Bronchial epithelial cell (primary cell): Measurements from ENCODE around the gene SLC6A8. TPM values are rescaled to one million over a fixed set of nuclear protein-coding genes. Genes with fewer than 3 reads are reported as not detected.
A peak's percentile ranks its signal among the peaks of the same experiment; 100 is the strongest.

Experiments
- DNase-seq: peaks from one replicate; pipeline ENCODE4 v3.0.0-alpha.2; 2010; ENCODE audit warnings: low read depth
- FAIRE-seq: peaks from 2 replicates; lab custom pipeline; 2011; peaks lifted over from hg19 to GRCh38; lab: Jason Lieb, UNC
- H3K27me3 ChIP-seq: 2 replicates; pipeline ENCODE4 v1.5.1; 2011; ENCODE audit warnings: low read length; ENCODE audit not compliant: control insufficient read depth, insufficient read depth
- H3K36me3 ChIP-seq: 2 replicates; pipeline ENCODE4 v1.5.1; 2011; ENCODE audit warnings: low read length; ENCODE audit not compliant: control insufficient read depth, insufficient read depth
- H3K4me3 ChIP-seq: 2 replicates; pipeline ENCODE4 v1.5.1; 2011; ENCODE audit warnings: mild to moderate bottlenecking, low read depth, low read length, control low read depth
- total RNA-seq: library from RNA; depleted of rRNA; stranded (reverse); fragments of >200 nt; gene quantifications from 2 replicates; pipeline ENCODE4 v1.2.1, GENCODE V29; 2014
- TF ChIP-seq, protein P1 (sequence below): IDR thresholded peaks from 2 replicates; pipeline ENCODE4 v1.5.1; 2011; ENCODE audit warnings: mild to moderate bottlenecking, moderate library complexity, low read length, control low read depth, inconsistent platforms; ENCODE audit not compliant: insufficient read depth, severe bottlenecking

Gene SLC6A8
- total RNA-seq, 1 donor from 2014 or later, result 42.4 TPM

DNA sequence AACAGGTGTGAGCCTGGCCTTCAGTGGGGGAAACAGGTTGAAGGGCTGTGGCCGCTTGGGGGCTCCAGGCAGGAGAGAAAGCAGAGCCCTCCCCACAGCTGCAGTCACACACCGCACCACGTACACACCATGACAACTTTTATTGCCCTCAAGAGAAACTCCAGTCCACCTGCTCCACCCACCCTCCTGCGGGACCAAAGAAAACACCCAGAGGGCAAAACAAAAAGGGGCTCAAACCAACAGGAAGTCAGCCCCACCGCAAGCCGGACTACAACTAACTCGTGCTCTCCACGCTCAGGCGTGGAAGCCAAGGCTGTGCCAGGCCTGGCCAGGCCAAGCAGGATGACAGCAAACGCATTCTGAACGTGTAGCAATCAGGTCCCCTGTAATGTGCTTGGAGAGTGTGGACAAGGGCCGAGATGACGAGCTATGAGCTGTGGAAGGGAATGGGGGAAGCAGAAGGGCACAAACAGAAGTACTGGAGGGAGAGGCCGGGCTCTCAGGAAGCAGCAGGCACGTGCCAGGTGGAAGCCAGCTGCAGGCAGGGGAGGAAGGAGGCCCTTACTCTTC lies 12.7 kb downstream of the SLC6A8 start:
- DNase-seq, result no peak
- H3K4me3 ChIP-seq, result no peak overlapping the region
- no peaks in the 10 kb centered on the region for H3K27me3 ChIP-seq
- no peak for FAIRE-seq
- TF ChIP-seq, protein P1, sequence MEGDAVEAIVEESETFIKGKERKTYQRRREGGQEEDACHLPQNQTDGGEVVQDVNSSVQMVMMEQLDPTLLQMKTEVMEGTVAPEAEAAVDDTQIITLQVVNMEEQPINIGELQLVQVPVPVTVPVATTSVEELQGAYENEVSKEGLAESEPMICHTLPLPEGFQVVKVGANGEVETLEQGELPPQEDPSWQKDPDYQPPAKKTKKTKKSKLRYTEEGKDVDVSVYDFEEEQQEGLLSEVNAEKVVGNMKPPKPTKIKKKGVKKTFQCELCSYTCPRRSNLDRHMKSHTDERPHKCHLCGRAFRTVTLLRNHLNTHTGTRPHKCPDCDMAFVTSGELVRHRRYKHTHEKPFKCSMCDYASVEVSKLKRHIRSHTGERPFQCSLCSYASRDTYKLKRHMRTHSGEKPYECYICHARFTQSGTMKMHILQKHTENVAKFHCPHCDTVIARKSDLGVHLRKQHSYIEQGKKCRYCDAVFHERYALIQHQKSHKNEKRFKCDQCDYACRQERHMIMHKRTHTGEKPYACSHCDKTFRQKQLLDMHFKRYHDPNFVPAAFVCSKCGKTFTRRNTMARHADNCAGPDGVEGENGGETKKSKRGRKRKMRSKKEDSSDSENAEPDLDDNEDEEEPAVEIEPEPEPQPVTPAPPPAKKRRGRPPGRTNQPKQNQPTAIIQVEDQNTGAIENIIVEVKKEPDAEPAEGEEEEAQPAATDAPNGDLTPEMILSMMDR, result no peak
- H3K36me3 ChIP-seq, result peaks cover 4% of the 10 kb centered on the region

GRCh38 chrX:153700967-153701366 lies 13.2 kb downstream of the SLC6A8 start:
- DNase-seq, result no peak
- TF ChIP-seq, protein P1, result no peak
- Histone ChIP-seq H3K4me3 (no peak overlapping the region), H3K36me3 (peaks cover 4% of the 10 kb centered on the region), H3K27me3 (no peaks in the 10 kb centered on the region)
- no peak for FAIRE-seq

DNA sequence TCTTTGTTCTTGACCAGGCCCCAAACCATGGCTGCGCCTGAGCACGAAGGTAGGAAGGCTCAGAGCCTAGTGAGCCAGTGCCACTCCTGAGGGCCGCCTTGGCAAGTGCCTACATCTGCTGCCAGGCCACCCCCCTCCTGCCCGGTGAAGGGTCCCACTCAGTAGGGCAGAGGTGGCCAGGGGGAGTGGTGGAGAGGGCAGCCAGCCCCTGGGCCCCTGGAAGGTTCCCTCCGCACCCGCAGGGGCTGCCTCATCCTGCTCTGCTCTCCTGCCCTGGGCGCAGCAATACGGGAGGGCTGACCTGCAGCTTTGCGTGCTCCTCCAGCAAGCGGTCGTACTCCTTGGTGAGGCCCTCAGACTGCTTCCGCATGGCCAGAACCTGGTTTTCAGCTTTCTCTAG lies 14.0 kb downstream of the SLC6A8 start:
- TF ChIP-seq, protein P1, result no peak
- no peak for FAIRE-seq
- no peak for DNase-seq

GRCh38 chrX:153702336-153703035 lies 14.8 kb downstream of the SLC6A8 start:
- no peak for FAIRE-seq

More for the DNA sequence above, 14.0 kb downstream of the SLC6A8 start:
- H3K36me3 ChIP-seq, result peaks cover 4% of the 10 kb centered on the region
- H3K4me3 ChIP-seq, result no peak overlapping the region
- no peaks in the 10 kb centered on the region for H3K27me3 ChIP-seq

DNA sequence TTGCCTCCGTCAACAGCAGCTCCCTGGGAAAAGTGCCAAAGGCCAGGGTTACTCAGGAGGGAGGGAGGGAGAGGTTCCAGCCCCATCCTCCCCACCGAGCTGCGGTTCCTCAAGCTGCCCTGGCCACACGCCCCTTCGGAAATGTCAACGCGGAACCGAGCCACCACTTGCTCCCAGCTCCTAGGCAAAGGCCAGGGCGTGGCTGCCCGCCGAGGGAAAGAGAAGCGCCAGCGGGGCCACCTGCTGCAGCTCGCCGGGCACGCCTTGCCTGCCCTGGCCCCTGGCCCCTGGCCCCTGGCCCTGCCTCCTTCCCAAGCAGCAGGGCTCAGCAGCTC lies 15.3 kb downstream of the SLC6A8 start:
- DNase-seq, result peak; percentile 65
- H3K27me3 ChIP-seq, result no peaks in the 10 kb centered on the region
- TF ChIP-seq, protein P1, result no peak
- H3K36me3 ChIP-seq, result peaks cover 4% of the 10 kb centered on the region
- H3K4me3 ChIP-seq, result no peak overlapping the region
- no peak for FAIRE-seq

More at GRCh38 chrX:153702336-153703035, 14.8 kb downstream of the SLC6A8 start:
- no peak overlapping the region for H3K4me3 ChIP-seq
- TF ChIP-seq, protein P1, result no peak
- no peaks in the 10 kb centered on the region for H3K27me3 ChIP-seq
- peaks cover 4% of the 10 kb centered on the region for H3K36me3 ChIP-seq
- no peak for DNase-seq
